SK-N-SH (cell line): ENCODE results near the gene MFAP2. TPM values are rescaled to one million over a fixed set of nuclear protein-coding genes. Genes with fewer than 3 reads are reported as not detected.
A peak's percentile ranks its signal among the peaks of the same experiment; 100 is the strongest.

Source experiments
- CTCF ChIA-PET: fragments of 300-600, 350-600 bp; formaldehyde crosslinking; extraction: SDS; loops from one replicate; lab custom pipeline; 2021; lab: Yijun Ruan, JAX
- POLR2A ChIA-PET: fragments of 350-600 bp; sonication (Branson Sonifier 250); formaldehyde crosslinking; extraction: SDS; loops from one replicate; lab custom pipeline; 2020; ENCODE audit warnings: antibody characterized with exemption, inconsistent platforms; lab: Yijun Ruan, JAX
- DNase-seq: peaks from one replicate; pipeline ENCODE4 v3.0.0; 2012
- H2AFZ ChIP-seq: fragments of 200-600 bp; sonication (generic); 2 replicates; pipeline ENCODE4 v1.8.1; 2016; ENCODE audit warnings: antibody characterized with exemption, mild to moderate bottlenecking, low read depth
- H3F3A ChIP-seq: fragments of 200-600 bp; sonication (generic); replicated peaks from 2 replicates; pipeline ENCODE3; 2016; ENCODE audit warnings: antibody characterized with exemption, mild to moderate bottlenecking; ENCODE audit not compliant: insufficient read depth
- H3K27ac ChIP-seq, 2 experiments: fragments of 200-500 bp in 1 of 2; fragments of 200-600 bp in 1 of 2; sonication (Bioruptor generic) in 1 of 2; sonication (generic), shearing (Covaris generic) in 1 of 2; 2 replicates each; pipeline versions ENCODE4 v1.5.1 to v1.6.1; 2014 to 2016; ENCODE audit warnings: low read depth in 2 of 2, inconsistent platforms in 1 of 2, low read length in 1 of 2, mild to moderate bottlenecking in 1 of 2, mixed read lengths in 1 of 2
- H3K27me3 ChIP-seq: fragments of 200-600 bp; sonication (generic), shearing (Covaris generic); 2 replicates; pipeline ENCODE4 v1.6.1; 2016; ENCODE audit warnings: mixed run types; ENCODE audit not compliant: insufficient read depth
- H3K36me3 ChIP-seq, 2 experiments: fragments of 200-500 bp in 1 of 2; fragments of 200-600 bp in 1 of 2; sonication (Bioruptor generic) in 1 of 2; sonication (generic) in 1 of 2; replicated peaks in 1 of 2; 2 replicates each; pipeline versions ENCODE3 to v1.5.1; 2014 to 2016; ENCODE audit warnings: low read length in 1 of 2, mild to moderate bottlenecking in 1 of 2; ENCODE audit not compliant: insufficient read depth in 2 of 2, control insufficient read depth in 1 of 2
- H3K4me1 ChIP-seq, 2 experiments: fragments of 200-500 bp in 1 of 2; fragments of 200-600 bp in 1 of 2; sonication (Bioruptor generic) in 1 of 2; sonication (generic), shearing (Covaris generic) in 1 of 2; 2 replicates each; pipeline versions ENCODE4 v1.5.1 to v1.6.1; 2014 to 2016; ENCODE audit warnings: low read depth in 1 of 2, low read length in 1 of 2, mixed run types in 1 of 2; ENCODE audit not compliant: insufficient read depth in 2 of 2, control insufficient read depth in 1 of 2
- H3K4me2 ChIP-seq: fragments of 200-600 bp; sonication (generic), shearing (Covaris generic); 2 replicates; pipeline ENCODE4 v1.6.1; 2017; ENCODE audit warnings: mixed run types
- H3K4me3 ChIP-seq, 2 experiments: fragments of 200-500 bp in 1 of 2; fragments of 200-600 bp in 1 of 2; sonication (Bioruptor generic) in 1 of 2; sonication (generic), shearing (Covaris generic) in 1 of 2; 2 replicates each; pipeline versions ENCODE4 v1.5.1 to v1.8.1; 2014 to 2016; ENCODE audit warnings: low read depth in 2 of 2, inconsistent platforms in 1 of 2, low read length in 1 of 2, mild to moderate bottlenecking in 1 of 2, mixed read lengths in 1 of 2, moderate library complexity in 1 of 2
- H3K79me2 ChIP-seq: fragments of 200-600 bp; sonication (generic); 2 replicates; pipeline ENCODE4 v1.8.1; 2017; ENCODE audit warnings: mild to moderate bottlenecking; ENCODE audit not compliant: insufficient read depth
- H3K9ac ChIP-seq: fragments of 200-600 bp; sonication (generic); 2 replicates; pipeline ENCODE4 v1.6.1; 2017; ENCODE audit warnings: mixed run types
- H3K9me2 ChIP-seq: fragments of 200-600 bp; sonication (generic); 2 replicates; pipeline ENCODE4 v1.6.1; 2017; ENCODE audit warnings: mixed run types
- H3K9me3 ChIP-seq: fragments of 200-600 bp; sonication (generic); 2 replicates; pipeline ENCODE4 v1.6.1; 2017; ENCODE audit warnings: mixed run types, mild to moderate bottlenecking, moderate library complexity
- H4K20me1 ChIP-seq: fragments of 200-600 bp; sonication (generic); 2 replicates; pipeline ENCODE4 v1.6.1; 2017; ENCODE audit warnings: mild to moderate bottlenecking, mixed run types; ENCODE audit not compliant: insufficient read depth
- EZH2phosphoT487 ChIP-seq: fragments of 200-600 bp; sonication (generic); IDR thresholded peaks from 2 replicates; pipeline ENCODE4 v1.6.1; 2017; ENCODE audit warnings: low read depth, mixed run types, mild to moderate bottlenecking, antibody characterized with exemption, moderate library complexity, borderline replicate concordance
- FOXJ3 ChIP-seq: sonication (generic); formaldehyde crosslinking; IDR thresholded peaks from 2 replicates; pipeline ENCODE4 v1.5.1; 2020; ENCODE audit warnings: mild to moderate bottlenecking, missing genetic modification reagents
- SIN3A ChIP-seq: IDR thresholded peaks from 2 replicates; pipeline ENCODE4 v1.6.1; 2012; ENCODE audit warnings: low read depth, mild to moderate bottlenecking, low read length, moderate library complexity, borderline replicate concordance
- SMC3 ChIP-seq: IDR thresholded peaks from 2 replicates; pipeline ENCODE4 v1.6.1; 2012; ENCODE audit warnings: low read depth, low read length, improper control_type of control experiment
- TEAD4 ChIP-seq: IDR thresholded peaks from 2 replicates; pipeline ENCODE4 v1.4.0; 2012; ENCODE audit warnings: mild to moderate bottlenecking, borderline replicate concordance; ENCODE audit not compliant: insufficient read depth
- WGBS: methylation state at CpG from one replicate; pipeline ENCODE4 v1.1.6; 2017; ENCODE audit warnings: low lambda C conversion rate; 5-methylcytosine and 5-hydroxymethylcytosine counted together
- polyA plus RNA-seq, 3 experiments: library from polyadenylated mRNA; depleted of rRNA; stranded (reverse); fragments of >200 nt; gene quantifications; 2 replicates each; pipeline ENCODE4 v1.2.3, GENCODE V29; 2012
- TF ChIP-seq, protein P1 (sequence below): IDR thresholded peaks from 2 replicates; pipeline ENCODE4; 2012

The MFAP2 gene
- polyA plus RNA-seq, 1 of the 3 experiments (the other 2 are of a cell fraction): 189 TPM

- WGBS: 83% methylated on average over 10 of the region's 10 CpGs
- POLR2A ChIA-PET: no interaction called here
Observed at GRCh38 chr1:16926491-16927073, 53.8 kb downstream of the MFAP2 start.

GRCh38 chr1:16925635-16926490, 54.6 kb downstream of the MFAP2 start:
- ChIA-PET POLR2A (no interaction called here), CTCF (interaction anchor here (0.6 to 1.6 kb wide), 6 partner anchors 15 to 557 kb away, joined by 3 to 5 read pairs (median 4); no protein-coding TSS in a partner anchor)
- no peak overlapping the region for H2AFZ ChIP-seq

More at GRCh38 chr1:16926491-16927073, 53.8 kb downstream of the MFAP2 start:
- Histone ChIP-seq H3K9me2 (no peaks in the 10 kb centered on the region), H3K36me3 (peaks cover 0 to 3% of the 10 kb centered on the region in 2 experiments), H3K27ac (no peak overlapping the region), H3K27me3 (no peaks in the 10 kb centered on the region), H2AFZ (no peak overlapping the region), H3K4me3 (no peak overlapping the region), H3K79me2 (no peaks in the 10 kb centered on the region), H3F3A (no peaks in the 10 kb centered on the region), H3K4me2 (no peak overlapping the region), H3K9me3 (no peaks in the 10 kb centered on the region), H3K4me1 (peaks cover 3 to 28% of the 10 kb centered on the region in 2 experiments; a peak in 2 of 4 replicates), H3K9ac (no peak overlapping the region), H4K20me1 (no peaks in the 10 kb centered on the region)
- TF ChIP-seq SMC3 (no peak), FOXJ3 (CRISPR knock-in tag) (no peak), EZH2phosphoT487 (no peak), TEAD4 (no peak), SIN3A (no peak)
- TF ChIP-seq, protein P1, sequence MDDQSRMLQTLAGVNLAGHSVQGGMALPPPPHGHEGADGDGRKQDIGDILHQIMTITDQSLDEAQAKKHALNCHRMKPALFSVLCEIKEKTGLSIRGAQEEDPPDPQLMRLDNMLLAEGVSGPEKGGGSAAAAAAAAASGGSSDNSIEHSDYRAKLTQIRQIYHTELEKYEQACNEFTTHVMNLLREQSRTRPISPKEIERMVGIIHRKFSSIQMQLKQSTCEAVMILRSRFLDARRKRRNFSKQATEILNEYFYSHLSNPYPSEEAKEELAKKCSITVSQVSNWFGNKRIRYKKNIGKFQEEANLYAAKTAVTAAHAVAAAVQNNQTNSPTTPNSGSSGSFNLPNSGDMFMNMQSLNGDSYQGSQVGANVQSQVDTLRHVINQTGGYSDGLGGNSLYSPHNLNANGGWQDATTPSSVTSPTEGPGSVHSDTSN: no peak
- CTCF ChIA-PET: interaction anchor here (0.6 to 1.6 kb wide), 3 partner anchors 11 to 25 kb away, joined by 3 to 5 read pairs (median 4); no protein-coding TSS in a partner anchor
- peak; percentile 71 for DNase-seq

More at GRCh38 chr1:16925635-16926490, 54.6 kb downstream of the MFAP2 start:
- no peak overlapping the region; a peak in 1 of 4 replicates for H3K27ac ChIP-seq
- no peak overlapping the region for H3K9ac ChIP-seq
- H3K36me3 ChIP-seq: no peaks in the 10 kb centered on the region
- 97% methylated on average over 12 of the region's 13 CpGs for WGBS
- H4K20me1 ChIP-seq: no peaks in the 10 kb centered on the region
- no peaks in the 10 kb centered on the region for H3F3A ChIP-seq
- peak; percentile 50 for DNase-seq
- no peaks in the 10 kb centered on the region for H3K9me2 ChIP-seq
- TF ChIP-seq TEAD4: no peak
- no peak for TF ChIP-seq SMC3
- H3K79me2 ChIP-seq: no peaks in the 10 kb centered on the region
- no peak overlapping the region for H3K4me2 ChIP-seq
- no peaks in the 10 kb centered on the region for H3K27me3 ChIP-seq
- H3K4me1 ChIP-seq: peaks cover 6 to 36% of the 10 kb centered on the region in 2 experiments; a peak in 2 of 4 replicates
- no peak overlapping the region for H3K4me3 ChIP-seq
- no peaks in the 10 kb centered on the region for H3K9me3 ChIP-seq
